HFF-Myc (cell line): Measurements from ENCODE around the gene ADAM10.

Experiments
- DNase-seq: peaks from one replicate; pipeline ENCODE4 v3.0.0-alpha.2; 2011; ENCODE audit warnings: low read depth; ENCODE audit errors: extremely low read depth
- H3K4me3 ChIP-seq: replicated peaks from 2 replicates; pipeline ENCODE4 v1.5.1; 2011; ENCODE audit warnings: low read depth, mild to moderate bottlenecking, control low read depth, low read length
- CTCF ChIP-seq: IDR thresholded peaks from 2 replicates; pipeline ENCODE4 v1.5.1; 2012; ENCODE audit warnings: mild to moderate bottlenecking, low read depth, low read length, control low read depth; ENCODE audit errors: missing control alignments

Gene ADAM10

GRCh38 chr15:58643996-58644395 lies 105.5 kb downstream of the ADAM10 start:
- TF ChIP-seq CTCF, result no peak

GRCh38 chr15:58641660-58642059 lies 107.8 kb downstream of the ADAM10 start:
- no peak overlapping the region for H3K4me3 ChIP-seq
- TF ChIP-seq CTCF, result no peak
- no peak for DNase-seq

More at GRCh38 chr15:58643996-58644395, 105.5 kb downstream of the ADAM10 start:
- no peak overlapping the region for H3K4me3 ChIP-seq
- no peak for DNase-seq

DNA sequence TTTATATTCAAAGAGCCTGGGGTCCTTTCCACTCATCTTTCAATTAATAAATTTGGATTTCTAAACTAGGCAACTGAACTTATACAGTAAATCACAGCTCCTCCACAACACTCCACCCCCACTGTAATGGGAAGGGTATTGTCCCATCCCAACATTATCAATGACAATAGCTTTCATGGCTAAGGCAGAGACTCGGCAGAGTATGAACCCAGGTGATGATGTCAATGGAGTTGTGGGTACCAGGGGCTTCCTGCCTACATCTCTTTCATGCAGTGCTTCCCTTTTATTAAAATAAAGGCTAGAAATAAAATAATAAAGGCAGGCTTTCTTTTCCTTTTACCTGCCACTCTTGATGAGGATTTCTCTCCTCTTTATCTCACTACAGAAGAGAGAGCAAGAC lies 109.5 kb downstream of the ADAM10 start:
- DNase-seq, result no peak
- H3K4me3 ChIP-seq, result no peak overlapping the region
- no peak for TF ChIP-seq CTCF

DNA sequence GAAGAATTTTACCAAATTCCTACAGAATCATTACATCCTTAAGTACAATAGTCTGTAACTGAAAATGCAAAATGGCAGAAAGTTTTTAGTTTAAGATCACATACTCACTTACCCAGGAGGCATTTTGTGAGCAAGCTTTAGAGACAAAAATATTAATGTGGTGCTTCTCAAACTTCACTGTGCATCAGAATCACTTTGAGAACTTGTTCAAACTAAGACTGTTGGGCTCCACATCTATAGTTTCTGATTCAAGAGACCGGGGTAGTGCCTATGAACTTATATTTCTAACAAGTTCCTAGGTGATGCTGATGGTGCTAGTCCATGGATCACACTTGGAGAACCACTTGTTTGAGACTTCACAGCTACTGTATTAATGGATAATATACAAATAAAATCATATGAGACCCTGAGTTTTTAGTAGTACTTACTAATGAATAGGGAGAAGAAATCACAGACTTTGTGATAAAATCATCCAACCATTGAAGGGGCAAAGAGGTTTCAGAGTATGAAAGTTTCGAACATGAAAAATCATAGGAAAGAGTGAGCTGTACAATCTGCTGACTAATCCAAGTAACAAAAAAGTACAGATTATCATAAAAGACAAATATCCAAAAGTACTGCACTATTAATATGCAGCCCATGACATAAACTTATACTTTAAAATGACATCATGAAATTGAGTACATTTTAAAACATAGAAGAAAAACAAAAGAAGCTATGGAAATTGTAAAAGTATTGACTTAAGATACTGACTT lies 110.3 kb downstream of the ADAM10 start:
- no peak for DNase-seq
- H3K4me3 ChIP-seq, result no peak overlapping the region
- no peak for TF ChIP-seq CTCF

DNA sequence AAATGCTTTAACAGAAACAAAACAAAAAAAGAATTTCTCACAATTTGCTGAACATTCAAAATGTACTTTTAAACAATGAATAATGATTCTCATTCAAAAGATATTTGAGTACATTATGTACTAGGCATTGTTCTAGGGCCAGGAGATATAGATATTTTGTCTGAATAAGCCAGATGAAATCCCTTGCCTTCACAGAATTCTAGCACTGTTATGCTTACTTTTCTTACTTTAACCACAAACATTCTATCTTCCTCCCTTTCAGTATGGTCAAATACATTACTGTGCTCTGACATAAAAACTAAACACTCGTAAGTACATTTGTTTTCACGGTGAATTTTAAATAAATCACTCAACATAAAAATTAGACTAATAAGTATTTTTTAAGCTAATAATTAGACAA lies 116.7 kb downstream of the ADAM10 start:
- no peak for DNase-seq
- no peak overlapping the region for H3K4me3 ChIP-seq
- no peak for TF ChIP-seq CTCF

DNA sequence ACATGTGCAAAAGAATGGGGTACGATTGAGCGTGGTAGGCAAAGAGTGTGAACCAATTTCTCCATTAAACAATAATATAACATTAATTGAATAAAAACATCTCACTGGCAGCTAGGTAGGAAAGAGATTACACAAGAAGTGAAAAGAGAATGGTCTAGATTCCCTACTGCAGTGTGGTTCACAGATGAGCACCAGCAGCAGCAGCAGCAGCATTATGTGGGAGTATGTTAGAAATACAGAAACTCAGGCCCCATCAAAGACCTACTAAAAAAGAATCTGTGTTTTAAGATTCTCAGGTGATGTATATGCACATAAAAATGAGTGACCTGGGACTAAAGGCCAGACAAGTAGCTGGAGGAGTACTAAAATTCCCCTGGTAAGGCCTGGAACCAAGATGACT lies 118.2 kb downstream of the ADAM10 start:
- no peak for DNase-seq
- H3K4me3 ChIP-seq, result no peak overlapping the region
- no peak for TF ChIP-seq CTCF

DNA sequence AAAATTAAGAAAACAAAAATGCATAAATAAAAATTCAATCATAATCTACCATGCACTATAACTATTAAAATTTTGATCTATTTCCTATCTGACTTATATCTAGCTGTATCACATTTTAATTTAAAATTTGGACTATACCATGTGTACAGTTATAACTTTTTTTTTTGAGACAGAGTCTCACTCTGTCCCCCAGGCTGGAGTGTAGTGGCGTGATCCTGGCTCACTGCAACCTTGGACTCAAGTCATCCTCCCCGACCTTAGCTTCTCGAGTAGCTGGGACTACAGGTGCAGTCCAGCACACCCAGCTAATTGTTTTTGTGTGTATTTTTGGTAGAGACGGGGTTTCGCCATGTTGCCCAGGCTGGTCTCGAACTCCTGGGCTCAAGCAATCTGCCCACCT lies 119.9 kb downstream of the ADAM10 start:
- no peak for TF ChIP-seq CTCF
- DNase-seq, result no peak
- H3K4me3 ChIP-seq, result no peak overlapping the region
